HG02981 (cell line): ENCODE results near the gene RAPGEF6.
"Not testable (repeated sequence)": the region's sequence is repeated elsewhere in the genome, so short reads cannot be mapped to it uniquely, and the experiment has no call there.

Source experiments
- ATAC-seq: cut with Tn5 transposase; IDR thresholded peaks from one replicate; pipeline ENCODE4 v1.9.1; 2021; ENCODE audit warnings: mild to moderate bottlenecking, moderate library complexity; ENCODE audit not compliant: unreplicated experiment

The RAPGEF6 gene

GRCh38 chr5:131514316-131515283 is 120.4 kb downstream of the RAPGEF6 start:
- no peak for ATAC-seq

GRCh38 chr5:131513780-131514179 is 121.2 kb downstream of the RAPGEF6 start:
- no peak for ATAC-seq

- ATAC-seq, result no peak
Observed at GRCh38 chr5:131511934-131512333, 123.1 kb downstream of the RAPGEF6 start.

GRCh38 chr5:131509801-131510200 is 125.2 kb downstream of the RAPGEF6 start:
- ATAC-seq, result no peak

DNA sequence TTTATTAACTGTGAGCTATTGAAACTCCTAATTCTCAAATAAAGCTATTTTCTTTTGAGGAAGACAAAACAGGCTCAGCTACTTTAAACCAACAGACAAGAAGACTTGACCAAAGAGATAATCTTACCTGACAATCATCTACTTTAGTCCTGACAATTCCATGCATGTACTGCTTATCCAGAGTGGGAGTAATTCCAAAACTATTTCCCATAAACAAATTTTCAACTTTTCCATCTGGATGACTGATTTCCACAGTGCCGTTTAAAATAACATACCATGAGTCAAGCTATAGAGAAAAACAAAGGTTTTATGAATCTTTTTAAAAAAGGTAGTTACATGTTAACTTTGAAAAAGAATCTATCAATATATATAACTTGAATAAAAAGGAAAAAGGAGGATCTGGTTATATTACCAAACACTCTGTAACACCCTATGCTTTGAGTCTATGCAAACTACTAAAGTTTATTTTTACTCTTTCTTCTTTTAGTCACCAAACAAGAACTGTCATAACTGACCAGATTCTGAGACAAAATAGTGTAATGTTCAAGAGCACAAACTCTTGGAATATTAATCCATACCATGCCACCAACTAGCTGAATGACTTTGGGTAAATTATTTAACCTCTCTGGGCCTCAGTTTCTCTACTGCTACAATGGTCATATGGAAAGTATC is 129.7 kb downstream of the RAPGEF6 start:
- no peak for ATAC-seq

GRCh38 chr5:131496400-131496713 is 138.7 kb downstream of the RAPGEF6 start:
- peak; percentile 96 for ATAC-seq

DNA sequence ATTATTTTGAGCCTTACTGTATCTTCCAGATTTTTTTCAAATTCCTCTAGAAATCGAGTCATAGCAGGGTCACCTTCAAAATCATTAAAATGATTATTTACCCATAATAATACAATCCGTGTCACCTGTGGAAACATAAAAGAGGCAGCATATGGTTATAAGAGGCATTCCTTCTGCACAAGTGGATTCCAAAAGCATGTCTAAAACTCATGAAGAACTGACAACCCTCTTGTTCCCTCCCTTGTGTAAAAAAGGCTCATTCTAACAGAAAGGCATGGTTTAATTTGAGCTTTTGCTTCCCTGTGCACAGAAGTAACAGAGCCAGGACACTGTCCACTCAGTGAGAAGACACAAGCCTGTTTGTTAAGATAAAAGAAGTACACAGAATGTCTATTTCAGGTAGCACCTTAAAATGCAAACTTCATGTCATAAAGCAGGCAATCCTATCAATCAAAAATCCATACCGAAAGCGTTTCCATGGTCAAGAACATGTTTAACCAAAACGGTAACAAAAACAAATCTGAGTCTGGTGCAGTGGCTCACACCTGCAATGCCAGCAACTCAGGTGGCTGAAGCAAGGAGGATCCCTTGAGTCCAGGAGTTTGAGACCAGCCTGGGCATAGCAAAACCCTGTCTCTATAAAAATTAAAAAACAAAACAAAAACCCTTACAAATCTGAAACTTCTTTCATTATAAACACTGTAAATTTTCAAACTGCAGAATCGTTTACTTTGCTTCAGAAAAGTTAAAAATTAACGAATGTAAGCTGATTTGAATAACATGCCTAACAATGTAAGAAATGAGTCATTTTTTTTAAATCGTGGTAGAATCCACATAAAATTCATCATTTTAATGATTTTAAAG is 139.3 kb downstream of the RAPGEF6 start:
- ATAC-seq, result peak; percentile 33

- no peak for ATAC-seq
Observed at GRCh38 chr5:131491749-131492148, 143.3 kb downstream of the RAPGEF6 start.

GRCh38 chr5:131488463-131488862 is 146.6 kb downstream of the RAPGEF6 start:
- ATAC-seq, result peak; percentile 85

DNA sequence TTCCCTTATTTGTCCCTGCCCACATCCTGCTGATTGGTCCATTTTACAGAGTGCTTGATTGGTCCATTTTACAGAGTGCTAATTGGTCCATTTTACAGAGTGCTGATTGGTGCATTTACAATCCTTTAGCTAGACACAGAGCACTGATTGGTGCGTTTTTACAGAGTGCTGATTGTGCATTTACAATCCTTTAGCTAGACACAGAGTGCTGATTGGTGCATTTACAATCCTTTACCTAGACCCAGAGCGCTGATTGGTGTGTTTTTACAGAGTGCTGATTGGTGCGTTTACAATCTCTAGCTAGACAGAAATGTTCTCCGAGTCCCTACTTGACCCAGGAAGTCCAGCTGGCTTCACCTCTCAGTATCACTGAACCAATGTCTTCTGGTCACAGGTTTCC is 147.7 kb downstream of the RAPGEF6 start:
- ATAC-seq, result not testable (repeated sequence)

DNA sequence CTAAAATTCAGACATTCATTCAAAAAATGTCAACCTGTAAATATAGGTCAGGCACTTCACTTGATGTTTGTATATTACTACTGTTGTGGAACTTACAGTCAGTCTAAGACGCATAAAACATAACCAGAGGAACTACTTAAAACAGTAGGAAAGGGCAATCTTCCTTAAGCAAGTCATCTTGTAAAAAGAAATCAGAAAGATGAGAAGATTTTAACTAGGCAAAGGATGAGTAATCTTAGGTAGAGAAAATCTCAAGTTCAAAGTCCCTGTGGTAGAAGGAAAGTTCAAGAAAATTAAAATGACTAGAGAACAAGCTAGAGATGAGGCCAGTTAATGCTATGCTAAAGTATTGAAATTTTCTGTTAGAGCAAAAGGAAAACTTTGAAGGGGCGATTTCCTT is 152.4 kb downstream of the RAPGEF6 start:
- ATAC-seq, result no peak

GRCh38 chr5:131481569-131481968 is 153.5 kb downstream of the RAPGEF6 start:
- no peak for ATAC-seq

DNA sequence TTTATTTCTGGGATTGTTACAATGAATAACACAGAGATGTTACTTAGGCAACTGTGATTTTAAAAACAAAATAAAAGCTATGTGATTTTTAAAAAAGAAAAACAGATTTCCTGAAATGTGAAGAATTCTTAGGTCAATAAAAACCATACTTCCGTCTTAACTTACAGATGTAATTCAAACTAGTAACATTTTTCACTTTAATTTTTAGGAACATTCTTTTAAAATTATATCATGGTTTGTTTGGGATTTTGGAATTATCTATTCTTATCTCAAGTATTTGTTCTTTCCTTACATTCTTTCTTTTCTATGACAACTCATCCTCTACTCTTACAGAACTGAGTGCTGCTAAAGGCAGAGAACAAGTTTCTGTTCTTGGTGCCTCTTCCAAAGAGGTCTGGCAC is 159.5 kb downstream of the RAPGEF6 start:
- no peak for ATAC-seq

GRCh38 chr5:131473731-131474130 is 161.3 kb downstream of the RAPGEF6 start:
- ATAC-seq, result no peak

DNA sequence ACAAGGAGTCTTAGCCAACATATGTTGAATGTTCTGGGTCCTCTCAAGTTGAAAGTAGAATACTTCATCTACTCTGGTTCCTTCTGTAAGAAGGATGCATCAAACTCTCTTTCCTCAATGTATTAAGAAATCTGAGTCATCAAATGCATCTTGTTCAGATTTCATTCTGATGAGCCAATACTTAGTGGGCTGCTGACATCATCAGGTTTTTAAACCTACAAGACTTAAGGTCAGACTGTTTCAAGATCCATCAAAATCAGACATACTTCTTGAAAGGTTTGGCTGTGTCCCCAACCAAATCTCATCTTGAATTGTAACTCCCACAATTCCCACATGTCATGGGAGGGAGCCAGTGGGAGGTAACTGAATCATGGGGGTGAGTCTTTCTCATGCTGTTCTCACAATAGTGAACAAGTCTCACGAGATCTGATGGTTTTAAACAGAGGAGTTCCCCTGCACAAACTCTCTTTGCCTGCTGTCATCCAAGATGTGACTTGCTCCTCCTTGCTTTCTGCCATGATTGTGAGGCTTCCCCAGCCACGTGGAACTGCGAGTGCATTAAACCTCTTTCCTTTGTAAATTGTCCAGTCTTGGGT is 168.8 kb downstream of the RAPGEF6 start:
- ATAC-seq, result no peak

- no peak for ATAC-seq
Observed at GRCh38 chr5:131463656-131464055, 171.4 kb downstream of the RAPGEF6 start.

DNA sequence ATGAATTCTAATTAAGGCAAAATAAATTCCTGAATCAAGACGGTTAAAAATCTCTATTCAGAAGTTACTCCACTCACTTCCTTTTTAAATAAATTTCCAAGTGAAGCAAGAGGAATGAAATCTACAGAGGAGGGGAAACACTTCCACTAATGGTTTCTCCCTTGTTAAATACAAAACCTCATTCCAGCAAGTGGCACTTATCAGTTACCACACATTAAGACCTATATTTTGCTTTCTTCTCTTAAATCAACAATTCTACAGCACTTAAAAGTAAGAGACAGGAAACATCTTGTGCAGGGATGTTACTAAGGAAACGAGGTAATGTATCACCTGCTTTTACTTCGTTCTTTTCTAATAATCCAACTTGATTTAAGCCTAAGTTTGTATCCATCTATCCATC is 172.6 kb downstream of the RAPGEF6 start:
- no peak for ATAC-seq

DNA sequence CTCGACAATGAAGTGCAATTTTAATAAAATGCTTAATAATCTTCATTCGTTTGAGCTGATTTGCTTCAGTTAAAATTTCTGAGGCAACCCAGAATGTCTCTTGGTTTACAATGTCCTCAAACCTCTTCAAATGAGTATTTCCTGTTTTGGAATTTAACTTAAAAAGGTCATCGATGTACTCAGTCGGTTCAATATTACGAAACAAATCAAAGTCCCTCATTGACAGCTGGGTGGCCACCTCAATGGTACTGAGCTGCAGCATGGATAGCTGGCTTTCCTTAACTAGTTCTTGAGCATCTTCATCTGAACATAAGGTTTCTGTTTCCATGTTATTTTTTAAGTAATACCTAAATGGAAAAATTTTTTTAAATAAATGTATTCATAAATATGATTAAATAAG is 173.3 kb downstream of the RAPGEF6 start:
- no peak for ATAC-seq

DNA sequence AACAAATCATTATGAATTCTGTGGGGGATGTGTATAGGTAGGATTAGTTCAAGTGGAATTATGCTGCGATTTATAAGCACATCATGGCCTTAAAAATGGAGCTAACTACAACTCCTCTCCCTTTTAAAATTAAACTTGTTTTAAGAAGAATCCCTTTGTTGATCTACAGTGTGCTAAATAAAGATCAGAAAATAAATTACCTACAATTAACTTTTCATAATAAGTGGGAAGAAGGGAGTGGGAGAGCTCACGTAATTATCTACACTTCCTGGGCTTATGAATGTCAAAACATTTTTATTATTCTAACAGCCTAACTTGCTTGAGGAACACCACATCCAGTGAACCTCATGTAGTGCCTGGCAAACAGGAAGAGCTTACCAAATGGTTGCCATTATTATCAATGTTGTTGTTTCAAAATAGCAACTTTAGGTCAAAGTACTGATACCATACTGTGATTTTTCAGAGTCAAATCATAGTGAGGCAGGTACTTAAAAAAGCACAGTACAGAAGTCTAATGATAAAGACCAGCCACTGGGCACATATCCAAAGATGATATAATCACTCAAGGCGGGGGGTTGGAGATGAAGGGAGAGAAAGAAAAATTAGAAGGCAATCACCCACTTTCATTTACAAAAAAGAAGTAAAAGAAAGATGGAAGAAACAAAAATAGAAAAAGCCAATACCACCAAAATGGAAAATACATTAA is 174.0 kb downstream of the RAPGEF6 start:
- no peak for ATAC-seq

GRCh38 chr5:131460133-131460532 is 174.9 kb downstream of the RAPGEF6 start:
- no peak for ATAC-seq
